ENCODE data around the gene GPR62. TPM values are rescaled to one million over a fixed set of nuclear protein-coding genes. Genes with fewer than 3 reads are reported as not detected.

Gene GPR62
- total RNA-seq, 2 donors from 2014 or later, result not detected

GRCh38 chr3:51943451-51944391 lies 11.5 kb upstream of the GPR62 start:
- no peak for DNase-seq
- peaks cover 25% of the 10 kb centered on the region for H3K4me1 Mint-ChIP-seq
- no peak for ATAC-seq
- peak overlapping the region; percentile 62 for H3K4me3 Mint-ChIP-seq
- H3K36me3 Mint-ChIP-seq (ENCODE audit: low read depth), result no peaks in the 10 kb centered on the region
- H3K9me3 ChIP-seq (ENCODE audit: control insufficient read depth, low read length, poor library complexity, severe bottlenecking), result no peaks in the 10 kb centered on the region
- no peaks in the 10 kb centered on the region for H3K27me3 Mint-ChIP-seq
- peak overlapping the region; percentile 79 for H3K27ac Mint-ChIP-seq

GRCh38 chr3:51944451-51945021 lies 10.6 kb upstream of the GPR62 start:
- ATAC-seq, result no peak
- H3K4me3 Mint-ChIP-seq, result no peak overlapping the region
- H3K27me3 Mint-ChIP-seq, result no peaks in the 10 kb centered on the region
- H3K9me3 ChIP-seq (ENCODE audit: control insufficient read depth, low read length, poor library complexity, severe bottlenecking), result no peaks in the 10 kb centered on the region
- H3K4me1 Mint-ChIP-seq, result peaks cover 21% of the 10 kb centered on the region
- peak overlapping the region; percentile 37 for H3K27ac Mint-ChIP-seq
- no peaks in the 10 kb centered on the region for H3K36me3 Mint-ChIP-seq (ENCODE audit: low read depth)
- no peak for DNase-seq

- no peak for ATAC-seq
Measured at GRCh38 chr3:51945031-51945840, 9.9 kb upstream of the GPR62 start.

GRCh38 chr3:51945926-51946705 lies 9.1 kb upstream of the GPR62 start:
- no peaks in the 10 kb centered on the region for H3K9me3 ChIP-seq (ENCODE audit: control insufficient read depth, low read length, poor library complexity, severe bottlenecking)
- no peak for ATAC-seq
- H3K36me3 Mint-ChIP-seq (ENCODE audit: low read depth), result no peaks in the 10 kb centered on the region
- H3K27ac Mint-ChIP-seq, result no peak overlapping the region
- no peak for DNase-seq
- no peaks in the 10 kb centered on the region for H3K27me3 Mint-ChIP-seq
- peak overlapping the region; percentile 19 for H3K4me3 Mint-ChIP-seq
- H3K4me1 Mint-ChIP-seq, result peaks cover 11% of the 10 kb centered on the region

More at GRCh38 chr3:51945031-51945840, 9.9 kb upstream of the GPR62 start:
- Mint-ChIP-seq H3K36me3 (ENCODE audit: low read depth) (no peaks in the 10 kb centered on the region), H3K27me3 (no peaks in the 10 kb centered on the region), H3K4me3 (no peak overlapping the region), H3K27ac (no peak overlapping the region), H3K4me1 (peaks cover 20% of the 10 kb centered on the region)
- H3K9me3 ChIP-seq (ENCODE audit: control insufficient read depth, low read length, poor library complexity, severe bottlenecking), result no peaks in the 10 kb centered on the region
- DNase-seq, result no peak

- H3K27ac Mint-ChIP-seq, result no peak overlapping the region
- no peaks in the 10 kb centered on the region for H3K27me3 Mint-ChIP-seq
- no peaks in the 10 kb centered on the region for H3K36me3 Mint-ChIP-seq (ENCODE audit: low read depth)
- ATAC-seq (no peak), DNase-seq (no peak)
- no peaks in the 10 kb centered on the region for H3K9me3 ChIP-seq (ENCODE audit: control insufficient read depth, low read length, poor library complexity, severe bottlenecking)
- peaks cover 7% of the 10 kb centered on the region for H3K4me1 Mint-ChIP-seq
- H3K4me3 Mint-ChIP-seq, result no peak overlapping the region
Measured at GRCh38 chr3:51946796-51947195, 8.4 kb upstream of the GPR62 start.

GRCh38 chr3:51947215-51947900 lies 7.8 kb upstream of the GPR62 start:
- Mint-ChIP-seq H3K4me1 (peaks cover 4% of the 10 kb centered on the region), H3K4me3 (no peak overlapping the region), H3K27ac (no peak overlapping the region), H3K36me3 (ENCODE audit: low read depth) (peaks cover 2% of the 10 kb centered on the region), H3K27me3 (no peaks in the 10 kb centered on the region)
- ATAC-seq (no peak), DNase-seq (no peak)
- no peaks in the 10 kb centered on the region for H3K9me3 ChIP-seq (ENCODE audit: control insufficient read depth, low read length, poor library complexity, severe bottlenecking)

- Mint-ChIP-seq H3K27me3 (peaks cover 2% of the 10 kb centered on the region), H3K36me3 (ENCODE audit: low read depth) (peaks cover 2% of the 10 kb centered on the region), H3K4me1 (peaks cover 2% of the 10 kb centered on the region), H3K27ac (no peak overlapping the region), H3K4me3 (no peak overlapping the region)
- H3K9me3 ChIP-seq (ENCODE audit: control insufficient read depth, low read length, poor library complexity, severe bottlenecking), result no peaks in the 10 kb centered on the region
- DNase-seq (no peak), ATAC-seq (no peak)
Measured at GRCh38 chr3:51948016-51948580, 7.1 kb upstream of the GPR62 start.

GRCh38 chr3:51949121-51949520 lies 6.1 kb upstream of the GPR62 start:
- Mint-ChIP-seq H3K4me1 (peaks cover 4% of the 10 kb centered on the region), H3K27ac (no peak overlapping the region), H3K27me3 (peaks cover 13% of the 10 kb centered on the region), H3K4me3 (no peak overlapping the region), H3K36me3 (ENCODE audit: low read depth) (peaks cover 6% of the 10 kb centered on the region)
- ATAC-seq, result no peak
- no peaks in the 10 kb centered on the region for H3K9me3 ChIP-seq (ENCODE audit: control insufficient read depth, low read length, poor library complexity, severe bottlenecking)
- DNase-seq, result no peak

- ATAC-seq (no peak), DNase-seq (no peak)
- Mint-ChIP-seq H3K27ac (no peak overlapping the region), H3K36me3 (ENCODE audit: low read depth) (peaks cover 6% of the 10 kb centered on the region), H3K4me1 (peaks cover 4% of the 10 kb centered on the region), H3K27me3 (peaks cover 22% of the 10 kb centered on the region), H3K4me3 (no peak overlapping the region)
- no peaks in the 10 kb centered on the region for H3K9me3 ChIP-seq (ENCODE audit: control insufficient read depth, low read length, poor library complexity, severe bottlenecking)
Measured at GRCh38 chr3:51950899-51951298, 4.3 kb upstream of the GPR62 start.

GRCh38 chr3:51953445-51953844 lies 1.7 kb upstream of the GPR62 start:
- Mint-ChIP-seq H3K27me3 (peaks cover 22% of the 10 kb centered on the region), H3K36me3 (ENCODE audit: low read depth) (peaks cover 9% of the 10 kb centered on the region), H3K4me1 (peaks cover 7% of the 10 kb centered on the region), H3K27ac (no peak overlapping the region), H3K4me3 (no peak overlapping the region)
- DNase-seq (no peak), ATAC-seq (no peak)
- no peaks in the 10 kb centered on the region for H3K9me3 ChIP-seq (ENCODE audit: control insufficient read depth, low read length, poor library complexity, severe bottlenecking)

GRCh38 chr3:51954105-51954504 lies 1.1 kb upstream of the GPR62 start:
- Mint-ChIP-seq H3K4me3 (peak overlapping the region; percentile 36), H3K27me3 (peaks cover 22% of the 10 kb centered on the region), H3K27ac (no peak overlapping the region), H3K4me1 (peaks cover 7% of the 10 kb centered on the region), H3K36me3 (ENCODE audit: low read depth) (peaks cover 10% of the 10 kb centered on the region)
- ATAC-seq (no peak), DNase-seq (no peak)
- H3K9me3 ChIP-seq (ENCODE audit: control insufficient read depth, low read length, poor library complexity, severe bottlenecking), result no peaks in the 10 kb centered on the region

- Mint-ChIP-seq H3K4me1 (peaks cover 7% of the 10 kb centered on the region), H3K4me3 (peak overlapping the region; percentile 52)
Measured at GRCh38 chr3:51954713-51955112, 468 bp upstream of the GPR62 start.

More at GRCh38 chr3:51954713-51955112, 468 bp upstream of the GPR62 start:
- no peak for DNase-seq
- Mint-ChIP-seq H3K27ac (no peak overlapping the region), H3K27me3 (peaks cover 22% of the 10 kb centered on the region), H3K36me3 (ENCODE audit: low read depth) (peaks cover 10% of the 10 kb centered on the region)
- H3K9me3 ChIP-seq (ENCODE audit: control insufficient read depth, low read length, poor library complexity, severe bottlenecking), result no peaks in the 10 kb centered on the region
- no peak for ATAC-seq

All from T-helper 17 cell (primary cell).